Parathyroid adenoma (tissue), 2 donors: ENCODE results near the gene GPN2.
"Not testable (repeated sequence)": the region's sequence is repeated elsewhere in the genome, so short reads cannot be mapped to it uniquely, and the experiment has no call there.

Experiments
- H2AFZ ChIP-seq: fragments of 300-600 bp; sonication (generic); one replicate; pipeline ENCODE4 v1.7.0; 2017; ENCODE audit warnings: antibody characterized with exemption, mild to moderate bottlenecking
- H3K27ac ChIP-seq: fragments of 300-600 bp; sonication (generic); one replicate; pipeline ENCODE4 v1.7.0; 2017
- H3K27me3 ChIP-seq: fragments of 300-600 bp; sonication (generic); one replicate; pipeline ENCODE4 v1.7.0; 2017; ENCODE audit warnings: low read length; ENCODE audit not compliant: control insufficient read depth, insufficient read depth
- H3K36me3 ChIP-seq: fragments of 300-600 bp; sonication (generic); one replicate; pipeline ENCODE4 v1.7.0; 2017; ENCODE audit warnings: low read length; ENCODE audit not compliant: control insufficient read depth, insufficient read depth
- H3K4me1 ChIP-seq: fragments of 300-600 bp; sonication (generic); one replicate; pipeline ENCODE4 v1.7.0; 2017; ENCODE audit warnings: control low read depth
- H3K4me2 ChIP-seq: fragments of 300-600 bp; sonication (generic); one replicate; pipeline ENCODE4 v1.7.0; 2017; ENCODE audit warnings: low read length
- H3K4me3 ChIP-seq: fragments of 300-600 bp; sonication (generic); one replicate; pipeline ENCODE4 v1.7.0; 2017; ENCODE audit warnings: low read depth, low read length
- H3K79me2 ChIP-seq: fragments of 300-600 bp; sonication (generic); one replicate; pipeline ENCODE4 v1.7.0; 2017; ENCODE audit warnings: control low read depth
- H3K9ac ChIP-seq: fragments of 300-600 bp; sonication (generic); one replicate; pipeline ENCODE4 v1.7.0; 2017; ENCODE audit warnings: mild to moderate bottlenecking
- H3K9me3 ChIP-seq: fragments of 300-600 bp; sonication (generic); one replicate; pipeline ENCODE4 v1.7.0; 2017; ENCODE audit warnings: low read length; ENCODE audit not compliant: control insufficient read depth
- TF ChIP-seq, protein P1 (sequence below): fragments of 300-600 bp; sonication (generic); IDR thresholded peaks from one replicate; pipeline ENCODE4 v1.7.0; 2017; ENCODE audit warnings: antibody characterized with exemption, mild to moderate bottlenecking
- donor health status: primary hyperparathyroidism.

GPN2 gene

DNA sequence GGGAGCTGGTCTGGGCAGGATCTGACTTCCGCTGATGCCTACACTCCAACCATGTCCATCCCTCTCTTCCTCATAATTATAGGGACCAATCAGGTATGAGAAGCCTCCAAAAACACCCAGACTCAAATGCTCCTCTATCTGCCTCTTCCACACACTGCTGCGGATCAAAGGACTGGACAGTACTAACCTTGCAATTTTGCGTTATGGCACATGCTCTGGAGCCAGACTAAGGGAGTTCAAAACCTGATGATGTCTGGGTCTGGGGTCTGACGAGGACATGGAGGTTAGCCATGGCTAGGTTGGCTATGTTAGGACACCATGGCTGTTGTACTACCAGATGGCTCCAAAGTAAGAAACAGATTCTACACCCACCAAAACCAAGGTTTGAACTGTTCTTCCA is 10.3 kb downstream of the GPN2 start:
- no peak overlapping the region for H3K9ac ChIP-seq
- H3K36me3 ChIP-seq = no peaks in the 10 kb centered on the region
- no peaks in the 10 kb centered on the region for H3K9me3 ChIP-seq
- no peak overlapping the region for H3K27ac ChIP-seq
- no peaks in the 10 kb centered on the region for H3K27me3 ChIP-seq
- no peak overlapping the region for H3K4me3 ChIP-seq
- no peak overlapping the region for H2AFZ ChIP-seq
- TF ChIP-seq, protein P1, sequence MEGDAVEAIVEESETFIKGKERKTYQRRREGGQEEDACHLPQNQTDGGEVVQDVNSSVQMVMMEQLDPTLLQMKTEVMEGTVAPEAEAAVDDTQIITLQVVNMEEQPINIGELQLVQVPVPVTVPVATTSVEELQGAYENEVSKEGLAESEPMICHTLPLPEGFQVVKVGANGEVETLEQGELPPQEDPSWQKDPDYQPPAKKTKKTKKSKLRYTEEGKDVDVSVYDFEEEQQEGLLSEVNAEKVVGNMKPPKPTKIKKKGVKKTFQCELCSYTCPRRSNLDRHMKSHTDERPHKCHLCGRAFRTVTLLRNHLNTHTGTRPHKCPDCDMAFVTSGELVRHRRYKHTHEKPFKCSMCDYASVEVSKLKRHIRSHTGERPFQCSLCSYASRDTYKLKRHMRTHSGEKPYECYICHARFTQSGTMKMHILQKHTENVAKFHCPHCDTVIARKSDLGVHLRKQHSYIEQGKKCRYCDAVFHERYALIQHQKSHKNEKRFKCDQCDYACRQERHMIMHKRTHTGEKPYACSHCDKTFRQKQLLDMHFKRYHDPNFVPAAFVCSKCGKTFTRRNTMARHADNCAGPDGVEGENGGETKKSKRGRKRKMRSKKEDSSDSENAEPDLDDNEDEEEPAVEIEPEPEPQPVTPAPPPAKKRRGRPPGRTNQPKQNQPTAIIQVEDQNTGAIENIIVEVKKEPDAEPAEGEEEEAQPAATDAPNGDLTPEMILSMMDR = no peak
- H3K4me2 ChIP-seq = no peak overlapping the region
- H3K4me1 ChIP-seq = no peaks in the 10 kb centered on the region
- no peaks in the 10 kb centered on the region for H3K79me2 ChIP-seq

DNA sequence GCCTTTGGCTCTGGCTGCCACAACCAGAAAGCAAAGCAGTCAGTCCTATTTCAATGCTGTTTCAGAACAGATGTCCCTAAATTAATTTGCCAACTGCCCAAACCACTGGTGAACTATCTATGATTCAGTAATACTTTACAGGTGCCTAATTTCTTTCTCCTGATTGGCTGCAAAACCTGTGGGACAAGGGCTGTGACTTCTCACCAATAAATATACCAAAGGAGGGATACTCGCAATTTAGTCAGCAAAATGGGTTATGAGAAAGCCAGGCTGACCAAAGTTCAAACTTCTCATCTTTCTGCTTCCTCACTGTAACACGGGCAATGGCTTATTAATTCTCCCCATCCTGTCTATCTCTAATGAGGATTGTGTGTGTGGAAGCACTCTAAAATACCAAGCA is 12.8 kb downstream of the GPN2 start:
- Histone ChIP-seq H3K4me1 (no peaks in the 10 kb centered on the region), H3K27me3 (no peaks in the 10 kb centered on the region), H3K9ac (no peak overlapping the region), H3K9me3 (no peaks in the 10 kb centered on the region), H3K36me3 (no peaks in the 10 kb centered on the region), H2AFZ (no peak overlapping the region), H3K79me2 (no peaks in the 10 kb centered on the region), H3K27ac (no peak overlapping the region), H3K4me3 (no peak overlapping the region), H3K4me2 (no peak overlapping the region)
- TF ChIP-seq, protein P1 = no peak

DNA sequence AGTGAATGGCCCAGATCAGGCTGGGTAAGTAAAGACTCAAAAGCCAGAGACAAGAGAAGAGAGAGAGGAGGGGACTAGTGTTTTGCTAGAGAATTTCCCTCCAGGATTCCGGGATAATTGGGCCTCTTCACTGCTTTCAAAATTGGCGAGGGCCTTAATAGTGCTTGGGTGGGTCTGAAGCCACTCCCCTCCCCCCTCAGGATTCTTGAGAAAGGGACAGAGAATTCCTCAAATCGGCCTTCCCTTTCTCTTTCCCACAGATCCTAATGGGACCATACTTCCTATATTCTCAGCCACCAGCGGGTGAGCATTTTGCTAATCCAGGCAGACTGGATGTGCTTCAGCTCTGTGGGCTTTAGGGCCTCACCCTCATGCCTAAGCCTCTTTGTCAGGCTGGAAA is 15.2 kb downstream of the GPN2 start:
- no peak overlapping the region for H3K27ac ChIP-seq
- no peak overlapping the region for H3K4me3 ChIP-seq
- no peak overlapping the region for H3K4me2 ChIP-seq
- H3K27me3 ChIP-seq = no peaks in the 10 kb centered on the region
- no peaks in the 10 kb centered on the region for H3K9me3 ChIP-seq
- TF ChIP-seq, protein P1 = no peak
- H3K4me1 ChIP-seq = no peaks in the 10 kb centered on the region
- H3K36me3 ChIP-seq = no peaks in the 10 kb centered on the region
- no peaks in the 10 kb centered on the region for H3K79me2 ChIP-seq
- H3K9ac ChIP-seq = no peak overlapping the region
- no peak overlapping the region for H2AFZ ChIP-seq

DNA sequence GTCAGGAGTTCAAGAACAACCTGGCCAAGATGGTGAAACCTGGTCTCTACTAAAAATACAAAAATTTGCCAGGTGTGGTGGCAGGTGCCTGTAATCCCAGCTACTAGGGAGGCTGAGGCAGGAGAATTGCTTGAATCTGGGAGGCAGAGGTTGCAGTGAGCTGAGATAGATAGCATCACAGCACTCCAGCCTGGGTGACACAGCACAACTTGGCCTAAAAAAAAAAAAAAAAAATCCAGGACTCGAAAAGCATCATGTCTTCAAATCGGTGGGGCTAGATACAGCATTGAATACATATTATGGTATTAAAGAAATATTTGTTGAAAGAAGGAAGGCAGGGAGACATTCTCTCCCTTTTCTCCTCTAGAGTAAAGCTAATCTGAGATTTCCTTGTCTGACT is 17.0 kb downstream of the GPN2 start:
- H2AFZ ChIP-seq, H3K9ac ChIP-seq, H3K9me3 ChIP-seq, H3K27ac ChIP-seq, H3K4me1 ChIP-seq, H3K4me2 ChIP-seq, H3K4me3 ChIP-seq, H3K36me3 ChIP-seq, H3K27me3 ChIP-seq, H3K79me2 ChIP-seq: not testable (repeated sequence)

DNA sequence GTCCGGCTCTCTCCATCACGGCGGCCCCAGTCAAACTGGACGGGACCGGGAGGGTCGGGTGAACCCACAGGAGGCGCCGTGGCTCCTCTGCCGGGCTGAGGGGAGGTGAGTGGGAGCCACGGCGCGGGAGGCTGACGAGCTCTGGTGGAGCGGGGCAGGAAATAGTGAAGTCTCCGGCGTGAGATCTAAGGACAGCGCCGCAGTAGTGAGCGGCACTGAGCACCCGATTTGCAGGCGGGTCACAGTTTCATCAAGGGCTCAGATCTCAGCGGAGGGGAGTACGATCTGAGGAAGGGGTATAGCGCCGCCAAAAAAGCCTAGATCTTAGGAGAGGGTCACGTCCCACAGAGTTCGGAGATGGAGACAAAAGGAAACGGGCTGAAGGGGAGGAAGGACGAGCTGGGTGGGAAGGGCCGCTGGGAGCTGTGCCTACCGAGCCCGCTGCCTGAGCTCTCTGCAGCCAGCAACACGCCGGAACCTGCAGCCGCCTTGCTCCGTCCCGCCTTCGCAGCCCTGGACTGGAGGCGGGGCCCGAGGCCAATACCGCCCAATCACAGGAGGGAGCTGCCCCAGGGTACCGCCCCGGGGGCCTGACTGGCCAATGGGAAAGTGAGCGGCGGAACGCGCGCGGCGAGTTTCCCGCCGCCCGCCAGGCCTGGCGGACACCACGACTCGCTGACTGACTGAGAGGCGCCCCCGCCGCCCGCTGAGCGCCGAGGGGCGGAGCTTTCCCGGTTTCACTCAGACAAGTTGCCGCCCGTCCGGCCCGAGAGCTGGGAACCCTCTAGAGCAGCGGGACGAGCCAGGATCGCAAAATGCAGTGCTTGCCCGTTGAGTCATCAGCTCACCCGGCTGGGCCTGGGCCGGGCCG is 25.2 kb downstream of the GPN2 start:
- Histone ChIP-seq H3K4me1 (no peaks in the 10 kb centered on the region), H3K4me3 (peak overlapping the region; percentile 61), H2AFZ (peak overlapping the region; percentile 90), H3K79me2 (no peaks in the 10 kb centered on the region), H3K27ac (peak overlapping the region; percentile 83), H3K27me3 (no peaks in the 10 kb centered on the region), H3K36me3 (no peaks in the 10 kb centered on the region), H3K9me3 (no peaks in the 10 kb centered on the region), H3K9ac (no peak overlapping the region), H3K4me2 (peak overlapping the region; percentile 100)
- TF ChIP-seq, protein P1 = no peak
